ENCODE results near the gene NPL.
A peak's percentile ranks its signal among the peaks of the same experiment; 100 is the strongest.

Gene NPL

GRCh38 chr1:182778862-182779261 lies 10.7 kb upstream of the NPL start:
- DNase-seq (ENCODE audit: low read depth in 2 of 2) = no peak

GRCh38 chr1:182779530-182779929 lies 10.0 kb upstream of the NPL start:
- DNase-seq (ENCODE audit: low read depth in 2 of 2) = no peak

- DNase-seq (ENCODE audit: low read depth in 2 of 2) = peak; percentile 31 to 38
These were observed 7.6 kb upstream of the NPL start for GRCh38 chr1:182781841-182782586.

GRCh38 chr1:182782587-182782913 lies 7.0 kb upstream of the NPL start:
- DNase-seq (ENCODE audit: low read depth in 2 of 2) = no peak

GRCh38 chr1:182783068-182783467 lies 6.5 kb upstream of the NPL start:
- DNase-seq (ENCODE audit: low read depth in 2 of 2) = no peak

- no peak for DNase-seq (ENCODE audit: low read depth in 2 of 2)
These were observed 4.9 kb upstream of the NPL start for GRCh38 chr1:182784556-182785171.

GRCh38 chr1:182785181-182785580 lies 4.4 kb upstream of the NPL start:
- DNase-seq (ENCODE audit: low read depth in 2 of 2) = no peak

GRCh38 chr1:182786223-182786994 lies 3.2 kb upstream of the NPL start:
- peak in 1 of 2 donors; percentile 8 for DNase-seq (ENCODE audit: low read depth in 2 of 2)

GRCh38 chr1:182786995-182787324 lies 2.6 kb upstream of the NPL start:
- no peak for DNase-seq (ENCODE audit: low read depth in 2 of 2)

GRCh38 chr1:182791281-182792179 lies 2.0 kb downstream of the NPL start:
- DNase-seq (ENCODE audit: low read depth in 2 of 2) = no peak

- DNase-seq (ENCODE audit: low read depth in 2 of 2) = no peak
These were observed 4.5 kb downstream of the NPL start for GRCh38 chr1:182794091-182794490.

- DNase-seq (ENCODE audit: low read depth in 2 of 2) = no peak
These were observed 5.2 kb downstream of the NPL start for GRCh38 chr1:182794676-182795201.

GRCh38 chr1:182795563-182796228 lies 6.1 kb downstream of the NPL start:
- DNase-seq (ENCODE audit: low read depth in 2 of 2) = no peak

GRCh38 chr1:182802006-182802803 lies 12.6 kb downstream of the NPL start:
- no peak for DNase-seq (ENCODE audit: low read depth in 2 of 2)

- no peak for DNase-seq (ENCODE audit: low read depth in 2 of 2)
These were observed 14.3 kb downstream of the NPL start for GRCh38 chr1:182803846-182804245.

GRCh38 chr1:182806015-182806678 lies 16.6 kb downstream of the NPL start:
- no peak for DNase-seq (ENCODE audit: low read depth in 2 of 2)

GRCh38 chr1:182807907-182808306 lies 18.3 kb downstream of the NPL start:
- DNase-seq (ENCODE audit: low read depth in 2 of 2) = no peak

- no peak for DNase-seq (ENCODE audit: low read depth in 2 of 2)
These were observed 19.9 kb downstream of the NPL start for GRCh38 chr1:182809414-182809957.

- no peak for DNase-seq (ENCODE audit: low read depth in 2 of 2)
These were observed 22.6 kb downstream of the NPL start for GRCh38 chr1:182811975-182812722.

Measured in stimulated activated CD8-positive, alpha-beta memory T cell treated with anti-CD3 and anti-CD28 coated beads, Interleukin-15, amount 100 ng/mL, for 4 hours (primary cell).